Activated T-cell treated with anti-CD3 and anti-CD28 coated beads, Interleukin-2, amount 50 U/mL, for 72 hours (primary cell): Measurements from ENCODE around the gene ITK. TPM values are rescaled to one million over a fixed set of nuclear protein-coding genes. Genes with fewer than 3 reads are reported as not detected.
A peak's percentile ranks its signal among the peaks of the same experiment; 100 is the strongest.

Source experiments
- ATAC-seq, 2 donors: fragments of 150-1000 bp; cut with Tn5 transposase; replicated peaks in 1 of 2; 2 replicates each; pipeline ENCODE4 v1.10.0; 2021; ENCODE audit warnings: moderate library complexity in 2 of 2, mild to moderate bottlenecking in 1 of 2
- DNase-seq, 2 donors: peaks; one replicate each; pipeline ENCODE4 v3.0.0; 2021 to 2022; ENCODE audit warnings: mixed read lengths in 1 of 2
- H3K27ac Mint-ChIP-seq: one replicate; pipeline ENCODE4 v1.8.0; 2022; ENCODE audit warnings: mild to moderate bottlenecking, moderate library complexity, mixed read lengths
- H3K27me3 Mint-ChIP-seq: one replicate; pipeline ENCODE4 v1.8.0; 2022; ENCODE audit warnings: low read depth, mixed read lengths
- H3K36me3 Mint-ChIP-seq, 2 donors: one replicate each; pipeline ENCODE4 v1.8.0; 2022; ENCODE audit warnings: mixed read lengths in 2 of 2, mild to moderate bottlenecking in 1 of 2; ENCODE audit not compliant: insufficient read depth in 2 of 2
- H3K4me1 Mint-ChIP-seq: one replicate; pipeline ENCODE4 v1.8.0; 2022; ENCODE audit warnings: low read depth, mixed read lengths
- H3K4me3 Mint-ChIP-seq, 2 donors: one replicate each; pipeline ENCODE4 v1.8.0; 2022; ENCODE audit warnings: mild to moderate bottlenecking in 2 of 2, mixed read lengths in 2 of 2, moderate library complexity in 2 of 2
- H3K9me3 Mint-ChIP-seq, 2 donors: one replicate each; pipeline ENCODE4 v1.8.0; 2022; ENCODE audit warnings: mixed read lengths in 2 of 2
- total RNA-seq, 2 donors: library from RNA; stranded (reverse); gene quantifications; one replicate each; pipeline ENCODE4 v1.2.3, GENCODE V29; 2022

ITK gene
- total RNA-seq, 2 donors from 2014 or later = 289 to 314 TPM

DNA sequence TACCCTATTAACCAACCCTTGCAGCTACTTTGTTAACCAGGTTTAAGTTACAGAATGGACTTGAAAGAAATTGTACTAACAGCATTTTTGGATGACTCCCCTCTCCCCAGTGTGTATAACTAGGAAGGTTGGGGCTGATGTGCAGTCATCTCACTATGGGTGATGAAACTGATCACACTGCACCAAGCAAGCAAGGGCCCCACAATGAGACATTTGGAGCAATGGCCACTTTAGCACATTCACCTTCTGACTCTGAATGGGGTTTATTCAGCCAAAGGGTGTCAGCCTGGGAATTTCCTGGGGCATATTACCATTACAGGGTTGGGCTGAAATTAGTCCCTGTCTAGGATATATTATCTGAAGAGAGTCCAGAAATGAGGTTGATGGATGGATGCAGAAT is 66.6 kb downstream of the ITK start:
- H3K27me3 Mint-ChIP-seq = no peaks in the 10 kb centered on the region
- DNase-seq = peak; percentile 67 to 68
- no peaks in the 10 kb centered on the region for H3K9me3 Mint-ChIP-seq
- H3K36me3 Mint-ChIP-seq = peaks cover 32 to 75% of the 10 kb centered on the region in 2 donors
- ATAC-seq = peak; percentile 91
- peak overlapping the region; percentile 94 for H3K27ac Mint-ChIP-seq
- H3K4me3 Mint-ChIP-seq = peak overlapping the region; percentile 53 to 68
- H3K4me1 Mint-ChIP-seq = peaks cover 98% of the 10 kb centered on the region

GRCh38 chr5:157248821-157249470 is 68.3 kb downstream of the ITK start:
- DNase-seq (no peak), ATAC-seq (no peak)
- Mint-ChIP-seq H3K4me1 (peaks cover 99% of the 10 kb centered on the region), H3K9me3 (no peaks in the 10 kb centered on the region), H3K4me3 (peak overlapping the region; percentile 3 to 68), H3K27ac (peak overlapping the region; percentile 94), H3K27me3 (no peaks in the 10 kb centered on the region), H3K36me3 (peaks cover 36 to 71% of the 10 kb centered on the region in 2 donors)

DNA sequence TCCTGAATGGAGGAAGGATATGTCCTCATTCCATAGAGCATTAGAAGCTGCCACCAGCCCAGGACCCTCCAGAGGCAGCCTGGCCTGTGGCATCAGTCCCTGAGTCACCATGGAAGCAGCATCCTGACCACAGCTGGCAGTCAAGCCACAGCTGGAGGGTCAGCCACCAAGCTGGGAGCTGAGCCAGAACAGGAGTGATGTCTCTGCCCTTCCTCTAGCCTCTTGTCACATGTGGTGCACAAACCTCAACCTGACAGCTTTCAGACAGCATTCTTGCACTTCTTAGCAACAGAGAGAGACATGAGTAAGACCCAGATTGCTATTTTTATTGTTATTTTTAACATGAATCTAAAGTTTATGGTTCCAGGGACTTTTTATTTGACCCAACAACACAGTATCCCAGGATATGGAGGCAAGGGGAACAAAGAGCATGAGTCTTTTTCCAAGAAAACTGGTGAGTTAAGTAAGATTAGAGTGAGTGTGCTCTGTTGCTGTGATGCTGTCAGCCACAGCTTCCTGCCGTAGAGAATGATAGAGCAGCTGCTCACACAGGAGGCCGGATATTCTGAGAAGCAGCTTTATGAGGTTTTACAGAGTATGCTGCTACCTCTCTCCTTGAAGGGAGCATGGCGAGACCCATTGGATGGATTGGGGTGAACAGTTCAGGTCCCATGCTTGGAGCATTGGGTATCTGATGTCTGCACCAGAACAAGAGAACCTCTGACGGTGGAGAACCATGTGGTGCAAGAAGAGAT is 72.2 kb downstream of the ITK start:
- peak; percentile 82 to 86 for DNase-seq
- H3K36me3 Mint-ChIP-seq = peaks cover 30 to 55% of the 10 kb centered on the region in 2 donors
- peak; percentile 84 to 86 for ATAC-seq
- no peaks in the 10 kb centered on the region for H3K9me3 Mint-ChIP-seq
- peaks cover 98% of the 10 kb centered on the region for H3K4me1 Mint-ChIP-seq
- peak overlapping the region; percentile 95 for H3K27ac Mint-ChIP-seq
- peak overlapping the region; percentile 33 to 42 for H3K4me3 Mint-ChIP-seq
- H3K27me3 Mint-ChIP-seq = no peaks in the 10 kb centered on the region

- no peak for DNase-seq
- Mint-ChIP-seq H3K36me3 (peaks cover 27 to 50% of the 10 kb centered on the region in 2 donors), H3K4me3 (peak overlapping the region; percentile 33 to 42)
Observed at GRCh38 chr5:157253547-157253946, 72.9 kb downstream of the ITK start.

DNA sequence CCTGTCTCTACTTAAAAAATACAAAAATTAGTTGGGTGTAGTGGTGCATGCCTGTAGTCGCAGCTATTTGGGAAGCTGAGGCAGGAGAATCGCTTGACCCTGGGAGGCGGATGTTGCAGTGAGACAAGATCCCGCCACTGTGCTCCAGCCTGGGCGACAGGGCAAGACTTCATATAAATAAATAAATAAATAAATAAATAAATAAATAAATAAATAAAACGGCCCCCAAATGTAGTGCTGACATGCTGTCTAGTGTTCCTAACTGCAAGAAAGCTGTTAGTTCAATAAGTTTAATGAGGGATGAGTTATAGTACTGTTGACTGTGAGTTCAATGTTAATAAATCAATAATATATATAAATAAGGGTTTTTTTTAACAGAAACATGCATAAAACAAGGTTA is 77.8 kb downstream of the ITK start:
- ATAC-seq (no peak), DNase-seq (no peak)
- Mint-ChIP-seq H3K4me1 (peaks cover 79% of the 10 kb centered on the region), H3K4me3 (no peak overlapping the region), H3K36me3 (peaks cover 16 to 22% of the 10 kb centered on the region in 2 donors), H3K27me3 (no peaks in the 10 kb centered on the region), H3K9me3 (peaks cover 0 to 2% of the 10 kb centered on the region in 2 donors), H3K27ac (peak overlapping the region; percentile 54)

More at GRCh38 chr5:157253547-157253946, 72.9 kb downstream of the ITK start:
- peaks cover 91% of the 10 kb centered on the region for H3K4me1 Mint-ChIP-seq
- peak overlapping the region; percentile 95 for H3K27ac Mint-ChIP-seq
- no peaks in the 10 kb centered on the region for H3K9me3 Mint-ChIP-seq
- H3K27me3 Mint-ChIP-seq = no peaks in the 10 kb centered on the region
- ATAC-seq = no peak

DNA sequence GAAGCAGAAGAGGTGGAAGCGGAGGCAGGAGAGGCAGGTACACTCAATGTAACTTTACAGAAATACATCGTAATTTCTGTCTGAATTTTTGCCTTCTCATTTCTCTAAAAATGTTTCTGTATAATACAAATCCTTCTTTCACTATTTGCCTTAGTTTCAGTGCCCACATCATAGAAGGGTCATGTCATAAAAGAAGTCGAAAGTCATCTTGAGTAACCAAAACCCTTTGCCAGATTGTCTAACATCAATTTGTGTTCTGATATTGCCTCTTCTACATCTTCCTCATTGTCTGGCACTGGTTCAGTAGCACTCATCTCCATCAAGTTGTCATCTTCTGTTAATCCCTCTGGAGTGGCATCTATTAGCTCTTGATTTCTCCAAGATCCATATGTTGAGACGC is 79.1 kb downstream of the ITK start:
- H3K27ac Mint-ChIP-seq = peak overlapping the region; percentile 11
- peaks cover 79% of the 10 kb centered on the region for H3K4me1 Mint-ChIP-seq
- H3K9me3 Mint-ChIP-seq = peaks cover 0 to 2% of the 10 kb centered on the region in 2 donors
- peak; percentile 67 to 77 for ATAC-seq
- H3K4me3 Mint-ChIP-seq = peak overlapping the region; percentile 3 to 14
- H3K27me3 Mint-ChIP-seq = no peaks in the 10 kb centered on the region
- DNase-seq = no peak
- H3K36me3 Mint-ChIP-seq = peaks cover 9 to 10% of the 10 kb centered on the region in 2 donors

DNA sequence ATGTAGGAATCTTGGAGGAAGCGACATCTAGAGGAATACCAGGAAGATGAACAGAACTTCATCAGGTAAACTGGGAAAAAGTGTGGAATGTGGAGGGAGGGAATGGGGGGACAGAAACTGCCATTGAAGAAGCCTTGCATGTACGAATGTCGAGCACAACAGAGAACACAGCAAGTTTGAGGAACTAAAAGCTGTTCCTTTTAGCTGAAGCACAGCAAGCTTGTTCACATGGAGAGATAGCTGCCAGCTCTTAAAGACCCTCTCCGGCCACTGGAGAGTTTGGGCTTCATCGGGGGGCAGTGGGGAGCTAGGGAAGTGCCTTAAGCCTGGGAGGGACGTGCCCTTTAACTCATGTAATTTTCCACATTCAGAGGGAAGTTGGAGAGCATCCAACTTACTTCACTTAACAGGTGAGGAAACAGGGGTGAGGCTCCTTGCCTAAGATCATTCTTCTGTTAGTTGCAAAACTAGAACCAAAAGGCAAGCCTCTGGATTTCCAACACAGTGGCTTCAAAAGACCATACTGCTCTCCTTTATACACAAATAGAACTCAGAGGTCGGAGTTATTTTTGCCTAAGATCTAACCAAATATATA is 83.0 kb downstream of the ITK start:
- H3K4me3 Mint-ChIP-seq = peak overlapping the region; percentile 25 to 33
- H3K9me3 Mint-ChIP-seq = peaks cover 0 to 2% of the 10 kb centered on the region in 2 donors
- no peak for DNase-seq
- H3K27ac Mint-ChIP-seq = no peak overlapping the region
- H3K4me1 Mint-ChIP-seq = peaks cover 75% of the 10 kb centered on the region
- no peaks in the 10 kb centered on the region for H3K27me3 Mint-ChIP-seq
- H3K36me3 Mint-ChIP-seq = peaks cover 0 to 2% of the 10 kb centered on the region in 2 donors
- ATAC-seq = no peak

DNA sequence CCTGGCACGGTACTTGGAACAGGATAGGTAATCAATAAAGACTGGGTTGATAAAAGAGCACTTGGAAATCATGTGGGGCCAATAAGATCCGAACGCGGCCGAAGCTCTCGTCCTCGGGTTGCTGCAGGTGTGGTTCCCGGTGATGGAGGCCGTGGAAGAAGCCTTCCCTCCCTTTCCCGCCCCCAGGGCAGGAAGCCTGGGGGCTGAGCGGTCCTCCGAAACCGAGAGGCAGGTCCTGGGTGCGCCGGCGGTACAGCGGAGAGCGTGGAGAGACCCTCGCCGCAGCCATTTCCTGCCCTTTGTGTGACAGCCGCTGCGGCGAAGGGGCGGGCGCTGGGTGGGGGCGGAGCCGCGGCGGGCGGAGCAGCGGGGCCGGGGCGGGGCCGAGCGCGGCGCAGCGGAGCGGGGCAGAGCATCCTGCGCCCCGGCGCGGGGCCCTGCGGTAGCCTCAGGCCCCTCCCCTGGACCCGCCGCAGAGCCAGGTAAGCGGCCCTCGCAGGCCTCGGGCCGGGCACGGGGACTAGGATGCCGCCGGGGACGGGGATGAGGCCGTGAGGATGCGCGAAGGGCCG is 85.2 kb downstream of the ITK start, which contains the start of gene CYFIP2:
CYFIP2 (plus strand) TSS at position 410 of the 572 bp plus-strand sequence. CDS start 19,239 bp downstream, outside the sequence.
- Mint-ChIP-seq H3K36me3 (peaks cover 6% of the 10 kb centered on the region in 2 donors), H3K4me3 (peak within 1 kb of the TSS; percentile 95), H3K27ac (peak within 1 kb of the TSS; percentile 93), H3K4me1 (peaks cover 75% of the 10 kb centered on the region), H3K9me3 (peaks cover 0 to 2% of the 10 kb centered on the region in 2 donors), H3K27me3 (no peaks in the 10 kb centered on the region)
- DNase-seq (peak; percentile 86 to 87), ATAC-seq (peak; percentile 78 to 84)

- H3K36me3 Mint-ChIP-seq = peaks cover 7 to 8% of the 10 kb centered on the region in 2 donors
- no peaks in the 10 kb centered on the region for H3K27me3 Mint-ChIP-seq
- ATAC-seq (peak; percentile 40 to 41), DNase-seq (peak; percentile 66 to 74)
- H3K9me3 Mint-ChIP-seq = peaks cover 0 to under 1% of the 10 kb centered on the region in 2 donors
- peak overlapping the region; percentile 78 to 95 for H3K4me3 Mint-ChIP-seq
- peaks cover 75% of the 10 kb centered on the region for H3K4me1 Mint-ChIP-seq
- H3K27ac Mint-ChIP-seq = peak overlapping the region; percentile 1
Observed at GRCh38 chr5:157266286-157267007, 85.8 kb downstream of the ITK start.

GRCh38 chr5:157267025-157267424 is 86.4 kb downstream of the ITK start:
- DNase-seq = no peak
- no peaks in the 10 kb centered on the region for H3K9me3 Mint-ChIP-seq
- H3K4me1 Mint-ChIP-seq = peaks cover 79% of the 10 kb centered on the region
- ATAC-seq = no peak
- H3K27me3 Mint-ChIP-seq = no peaks in the 10 kb centered on the region
- peaks cover 10% of the 10 kb centered on the region in 2 donors for H3K36me3 Mint-ChIP-seq
- peak overlapping the region; percentile 1 for H3K27ac Mint-ChIP-seq
- H3K4me3 Mint-ChIP-seq = peak overlapping the region; percentile 78 to 95

GRCh38 chr5:157267761-157268480 is 87.3 kb downstream of the ITK start:
- H3K27ac Mint-ChIP-seq = peak overlapping the region; percentile 77
- peaks cover 88% of the 10 kb centered on the region for H3K4me1 Mint-ChIP-seq
- DNase-seq (no peak), ATAC-seq (no peak)
- peaks cover 11 to 13% of the 10 kb centered on the region in 2 donors for H3K36me3 Mint-ChIP-seq
- peak overlapping the region; percentile 78 to 95 for H3K4me3 Mint-ChIP-seq
- no peaks in the 10 kb centered on the region for H3K27me3 Mint-ChIP-seq
- H3K9me3 Mint-ChIP-seq = no peaks in the 10 kb centered on the region
